ENCODE results near the gene GDF2.

Gene GDF2

DNA sequence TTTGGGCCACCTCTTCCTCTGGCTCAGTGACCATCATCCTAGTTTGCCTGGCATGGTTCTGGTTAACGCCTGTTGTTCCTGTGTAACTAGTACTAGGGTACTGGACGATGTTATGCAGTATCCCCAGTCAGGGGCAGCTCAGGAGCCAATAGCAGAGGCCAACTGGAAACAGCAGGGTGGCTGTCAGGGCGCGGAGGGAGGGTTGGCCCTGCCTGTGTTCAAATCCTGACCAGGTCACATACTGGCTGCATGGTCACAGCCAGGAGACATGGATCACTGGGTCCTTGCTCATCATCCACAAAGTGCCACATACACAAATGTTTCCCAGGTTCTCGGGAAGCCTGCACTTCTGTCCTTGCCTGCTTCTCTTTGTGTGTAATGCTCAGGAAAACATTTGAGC lies 13.7 kb downstream of the GDF2 start:
- DNase-seq: no peak

DNA sequence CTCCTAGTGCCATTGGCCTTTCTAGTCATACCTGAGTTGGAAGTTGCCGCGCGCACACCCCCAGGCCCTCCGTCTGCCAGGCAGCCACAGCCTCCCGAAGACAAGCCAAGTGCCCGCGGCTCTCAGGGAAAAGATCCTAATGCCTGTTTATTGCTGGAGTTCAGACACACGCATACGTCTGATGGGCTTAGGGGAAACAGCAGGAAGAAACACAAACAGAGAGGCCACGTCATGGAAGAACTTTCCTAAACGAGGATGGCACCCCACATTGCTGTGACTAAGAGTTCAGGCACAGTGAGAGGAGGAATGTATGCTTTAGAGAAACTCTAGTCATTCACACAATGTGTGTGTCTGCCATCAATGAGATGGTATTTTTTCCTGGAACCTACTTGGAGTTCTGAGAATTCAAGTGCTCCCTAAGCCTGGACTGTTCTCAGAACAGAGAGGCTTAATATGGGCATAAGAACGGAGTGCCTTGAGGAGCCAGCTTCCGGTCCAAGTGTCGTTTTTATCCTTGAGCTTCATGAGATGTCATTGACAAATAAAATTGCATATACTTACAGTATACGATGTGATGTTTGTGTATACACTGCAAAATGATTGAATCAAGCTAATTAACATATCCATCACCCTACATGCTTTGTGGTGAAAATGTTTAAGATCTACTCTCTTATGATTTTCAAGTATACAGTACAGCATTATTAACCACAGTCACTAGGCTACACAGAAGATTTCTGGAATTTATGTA lies 14.3 kb downstream of the GDF2 start:
- DNase-seq: no peak

DNA sequence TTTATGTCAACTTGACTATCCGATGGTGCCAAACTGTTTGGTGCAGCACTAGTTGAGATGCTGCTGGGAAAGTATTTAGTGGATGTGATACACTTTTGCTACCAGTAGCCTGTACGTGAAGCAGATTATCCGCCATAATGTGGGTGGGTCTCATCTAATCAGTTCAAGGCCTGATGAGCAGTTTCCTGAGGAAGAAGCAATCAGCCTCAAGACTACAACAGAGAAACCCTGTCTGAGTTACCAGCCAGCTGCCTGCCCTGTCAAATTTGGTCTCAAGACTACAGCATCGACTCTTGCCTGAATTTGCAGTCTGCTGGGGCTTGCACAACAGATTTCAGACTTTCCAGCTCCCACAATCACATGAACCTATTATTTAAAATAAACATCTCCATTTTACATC lies 15.1 kb downstream of the GDF2 start:
- no peak for DNase-seq

DNA sequence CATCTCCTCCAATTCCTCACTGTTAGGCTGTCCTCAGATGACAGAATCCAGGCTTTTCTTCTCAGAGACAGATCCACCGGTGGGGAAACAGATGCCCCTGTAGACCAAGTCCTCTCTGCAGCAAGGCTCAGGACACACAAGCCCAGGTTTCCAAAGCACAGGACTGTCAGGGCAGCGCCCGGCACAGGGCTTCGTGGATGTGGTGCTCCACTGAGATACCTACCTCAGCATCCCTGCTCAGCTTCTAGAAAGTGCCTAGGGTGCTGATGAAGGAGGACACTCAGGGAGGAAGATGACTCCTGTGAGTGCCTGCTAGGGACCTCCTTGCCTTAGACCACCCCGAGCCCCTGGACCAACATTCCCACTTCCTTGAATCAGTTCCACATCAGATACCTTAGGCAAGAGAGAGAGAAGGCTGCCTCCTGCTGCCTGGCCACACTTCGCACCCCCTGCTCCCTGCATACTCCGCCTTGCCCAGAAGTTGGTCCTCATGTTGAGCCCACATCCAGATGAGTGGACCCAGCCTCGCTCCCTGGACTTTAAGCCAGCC lies 17.0 kb downstream of the GDF2 start:
- DNase-seq: no peak

DNA sequence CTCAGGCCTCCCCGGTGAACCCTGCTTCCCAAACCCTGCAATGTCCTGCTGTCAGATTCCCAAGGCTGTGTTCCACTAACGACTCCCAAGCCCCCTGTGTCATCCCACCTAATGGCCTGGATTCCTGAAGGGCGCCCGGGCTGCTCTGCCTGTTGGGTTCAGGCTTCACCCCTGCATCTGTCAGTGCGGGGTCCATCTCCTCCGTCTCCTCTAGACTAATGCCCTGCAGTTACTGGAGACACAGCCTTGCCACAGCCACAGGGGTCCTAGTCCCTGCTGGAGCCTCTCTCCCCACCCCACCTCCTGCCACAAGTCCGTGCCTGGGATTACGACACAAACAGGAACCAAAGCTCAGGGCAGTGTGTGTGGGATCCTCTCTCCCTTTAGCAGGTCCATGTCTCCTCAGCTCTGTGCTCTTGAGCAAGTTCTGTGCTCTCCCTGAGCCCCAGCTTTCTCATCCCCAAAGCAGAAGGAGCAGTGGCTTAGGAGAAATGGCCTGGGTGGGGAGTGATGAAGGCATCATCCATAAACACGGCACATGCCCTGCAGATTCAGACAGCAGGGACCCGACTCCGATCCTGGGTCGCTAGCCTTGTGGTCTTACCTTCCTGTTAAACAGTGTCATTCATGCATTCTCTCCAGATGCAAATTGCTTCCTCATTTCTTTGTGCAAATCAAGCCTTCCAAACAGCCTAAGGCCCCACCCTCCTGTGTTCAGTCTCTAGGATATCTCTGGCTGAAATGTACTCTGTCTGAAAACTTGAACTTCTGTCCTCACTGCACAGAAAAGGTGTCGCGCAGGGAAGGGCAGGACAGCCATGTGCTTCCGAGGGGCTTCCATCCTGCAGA lies 17.7 kb downstream of the GDF2 start:
- no peak for DNase-seq

DNA sequence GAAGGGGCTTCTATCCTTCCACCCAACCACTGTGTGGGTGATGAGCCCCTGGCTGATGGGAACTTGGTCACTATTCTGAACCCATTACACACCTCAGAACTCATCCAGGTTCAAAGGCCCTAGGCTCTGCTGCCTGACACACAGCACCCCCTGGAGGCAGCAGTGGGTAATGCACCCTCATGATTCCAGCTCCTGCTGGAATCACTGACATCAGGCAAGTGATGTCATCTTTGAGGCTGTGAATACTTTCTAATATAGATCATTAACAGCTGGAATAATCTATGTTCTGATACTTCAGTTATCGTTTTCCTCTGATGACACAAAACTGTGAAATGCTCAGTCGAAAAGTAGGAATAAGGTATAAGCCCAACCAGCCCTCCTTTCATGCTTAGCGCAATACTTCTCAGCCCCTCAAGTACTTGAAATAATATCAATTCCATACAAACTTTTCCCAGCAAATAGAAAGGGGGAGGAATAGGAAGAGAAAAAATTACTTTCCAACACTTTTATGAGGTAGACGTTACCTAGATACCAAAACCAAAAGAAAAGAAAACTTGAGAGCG lies 18.4 kb downstream of the GDF2 start:
- DNase-seq: peak; percentile 74

DNA sequence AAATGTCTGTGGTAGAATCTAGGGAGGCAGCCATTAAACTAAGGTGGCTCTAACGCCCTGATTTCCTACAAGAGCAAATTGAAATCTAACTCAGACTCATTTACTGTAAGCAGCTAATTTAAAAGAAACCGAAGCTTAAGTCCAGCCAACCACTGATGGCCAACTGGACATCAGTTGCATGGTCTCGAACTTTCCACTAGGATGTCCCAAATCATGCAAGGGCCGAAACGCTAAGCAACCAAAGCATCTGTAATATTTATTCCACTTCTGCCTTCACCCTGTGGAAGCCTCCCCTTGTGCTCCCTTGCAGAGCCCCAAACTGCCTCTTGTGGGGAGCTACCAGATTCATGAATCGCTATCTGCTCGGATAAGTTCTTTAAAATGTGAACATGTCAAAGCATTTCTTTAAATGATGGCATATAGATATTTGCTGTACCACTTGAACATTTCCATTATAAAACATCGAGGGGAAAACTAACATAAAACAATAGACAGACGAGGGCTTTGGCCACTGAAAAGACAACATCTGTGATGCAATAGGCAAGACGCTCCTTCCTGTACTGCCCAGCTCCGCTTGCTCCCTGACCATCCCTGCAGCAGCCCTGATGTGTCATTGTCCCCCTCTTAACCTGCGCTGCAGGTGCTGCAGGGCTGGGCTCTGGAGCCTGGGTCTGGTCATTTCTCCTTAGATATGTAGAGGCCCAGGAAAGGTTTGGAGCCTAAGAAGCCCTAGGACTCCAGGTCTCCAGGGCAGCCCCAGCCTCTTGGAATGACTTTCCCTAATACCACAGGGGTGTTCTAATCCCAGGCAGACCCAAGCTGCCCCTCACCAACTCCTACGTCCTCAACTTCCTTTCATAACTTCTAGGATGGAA lies 23.0 kb downstream of the GDF2 start:
- DNase-seq: no peak

DNA sequence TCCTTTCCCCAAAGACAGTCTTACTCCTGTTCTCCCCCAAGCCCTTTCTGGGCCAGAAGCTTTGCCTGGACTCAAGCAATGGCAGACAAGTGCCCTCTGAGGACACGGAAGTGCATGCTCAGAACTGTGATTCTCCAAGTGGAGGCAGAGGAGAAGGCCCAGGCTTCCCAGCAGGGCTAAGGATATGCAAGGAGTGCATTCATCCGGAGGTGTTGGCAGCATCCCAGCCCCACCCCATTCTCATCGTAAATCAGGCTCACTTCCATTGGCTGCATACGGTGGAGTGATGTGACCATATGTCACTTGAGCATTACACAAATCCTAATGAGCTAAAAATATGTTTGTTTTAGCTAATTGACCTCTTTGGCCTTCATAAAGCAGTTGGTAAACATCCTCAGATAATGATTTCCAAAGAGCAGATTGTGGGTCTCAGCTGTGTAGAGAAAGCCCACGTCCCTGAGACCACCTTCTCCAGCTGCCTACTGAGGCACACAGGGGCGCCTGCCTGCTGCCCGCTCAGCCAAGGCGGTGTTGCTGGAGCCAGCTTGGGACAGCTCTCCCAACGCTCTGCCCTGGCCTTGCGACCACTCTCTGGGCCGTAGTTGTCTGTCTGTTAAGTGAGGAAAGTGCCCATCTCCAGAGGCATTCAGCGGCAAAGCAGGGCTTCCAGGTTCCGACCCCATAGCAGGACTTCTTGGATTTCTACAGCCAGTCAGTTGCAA lies 24.5 kb downstream of the GDF2 start:
- DNase-seq: no peak

DNA sequence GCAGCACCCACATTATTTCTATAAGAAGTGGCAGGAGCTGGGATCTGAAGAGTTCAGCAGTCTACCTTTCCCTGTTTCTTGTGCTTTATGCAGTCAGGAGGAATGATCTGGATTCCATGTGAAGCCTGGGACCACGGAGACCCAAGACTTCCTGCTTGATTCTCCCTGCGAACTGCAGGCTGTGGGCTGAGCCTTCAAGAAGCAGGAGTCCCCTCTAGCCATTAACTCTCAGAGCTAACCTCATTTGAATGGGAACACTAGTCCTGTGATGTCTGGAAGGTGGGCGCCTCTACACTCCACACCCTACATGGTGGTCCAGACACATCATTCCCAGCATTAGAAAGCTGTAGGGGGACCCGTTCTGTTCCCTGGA lies 25.0 kb downstream of the GDF2 start:
- DNase-seq: no peak

DNA sequence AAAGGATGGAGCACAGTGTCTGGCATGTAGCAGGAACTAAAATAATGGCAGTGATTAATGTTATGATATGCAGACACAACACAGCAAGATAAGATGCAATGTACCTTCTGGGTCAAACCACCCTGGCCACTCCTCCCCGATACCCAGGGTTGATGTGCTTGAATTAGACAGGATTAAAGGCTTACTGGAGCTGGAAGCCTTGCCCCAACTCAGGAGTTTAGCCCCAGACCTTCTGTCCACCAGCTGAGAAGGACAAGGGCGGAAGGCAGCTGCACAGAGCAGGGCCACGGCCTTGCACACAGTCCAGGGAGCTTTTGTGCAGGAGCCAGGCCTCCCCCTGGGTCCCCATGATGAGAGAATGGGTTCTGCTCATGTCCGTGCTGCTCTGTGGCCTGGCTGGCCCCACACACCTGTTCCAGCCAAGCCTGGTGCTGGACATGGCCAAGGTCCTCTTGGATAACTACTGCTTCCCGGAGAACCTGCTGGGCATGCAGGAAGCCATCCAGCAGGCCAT lies 25.9 kb downstream of the GDF2 start, which contains the start of gene RBP3:
Gene RBP3 (plus strand): TSS at position 226 of the 514 bp plus-strand sequence. CDS start 122 bp downstream, at position 348.
- DNase-seq: no peak

DNA sequence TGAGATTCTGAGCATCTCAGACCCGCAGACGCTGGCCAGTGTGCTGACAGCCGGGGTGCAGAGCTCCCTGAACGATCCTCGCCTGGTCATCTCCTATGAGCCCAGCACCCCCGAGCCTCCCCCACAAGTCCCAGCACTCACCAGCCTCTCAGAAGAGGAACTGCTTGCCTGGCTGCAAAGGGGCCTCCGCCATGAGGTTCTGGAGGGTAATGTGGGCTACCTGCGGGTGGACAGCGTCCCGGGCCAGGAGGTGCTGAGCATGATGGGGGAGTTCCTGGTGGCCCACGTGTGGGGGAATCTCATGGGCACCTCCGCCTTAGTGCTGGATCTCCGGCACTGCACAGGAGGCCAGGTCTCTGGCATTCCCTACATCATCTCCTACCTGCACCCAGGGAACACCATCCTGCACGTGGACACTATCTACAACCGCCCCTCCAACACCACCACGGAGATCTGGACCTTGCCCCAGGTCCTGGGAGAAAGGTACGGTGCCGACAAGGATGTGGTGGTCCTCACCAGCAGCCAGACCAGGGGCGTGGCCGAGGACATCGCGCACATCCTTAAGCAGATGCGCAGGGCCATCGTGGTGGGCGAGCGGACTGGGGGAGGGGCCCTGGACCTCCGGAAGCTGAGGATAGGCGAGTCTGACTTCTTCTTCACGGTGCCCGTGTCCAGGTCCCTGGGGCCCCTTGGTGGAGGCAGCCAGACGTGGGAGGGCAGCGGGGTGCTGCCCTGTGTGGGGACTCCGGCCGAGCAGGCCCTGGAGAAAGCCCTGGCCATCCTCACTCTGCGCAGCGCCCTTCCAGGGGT lies 26.6 kb downstream of the GDF2 start:
- no peak for DNase-seq

DNA sequence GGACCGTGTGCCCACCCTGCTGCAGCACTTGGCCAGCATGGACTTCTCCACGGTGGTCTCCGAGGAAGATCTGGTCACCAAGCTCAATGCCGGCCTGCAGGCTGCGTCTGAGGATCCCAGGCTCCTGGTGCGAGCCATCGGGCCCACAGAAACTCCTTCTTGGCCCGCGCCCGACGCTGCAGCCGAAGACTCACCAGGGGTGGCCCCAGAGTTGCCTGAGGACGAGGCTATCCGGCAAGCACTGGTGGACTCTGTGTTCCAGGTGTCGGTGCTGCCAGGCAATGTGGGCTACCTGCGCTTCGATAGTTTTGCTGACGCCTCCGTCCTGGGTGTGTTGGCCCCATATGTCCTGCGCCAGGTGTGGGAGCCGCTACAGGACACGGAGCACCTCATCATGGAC lies 27.3 kb downstream of the GDF2 start:
- DNase-seq: no peak

DNA sequence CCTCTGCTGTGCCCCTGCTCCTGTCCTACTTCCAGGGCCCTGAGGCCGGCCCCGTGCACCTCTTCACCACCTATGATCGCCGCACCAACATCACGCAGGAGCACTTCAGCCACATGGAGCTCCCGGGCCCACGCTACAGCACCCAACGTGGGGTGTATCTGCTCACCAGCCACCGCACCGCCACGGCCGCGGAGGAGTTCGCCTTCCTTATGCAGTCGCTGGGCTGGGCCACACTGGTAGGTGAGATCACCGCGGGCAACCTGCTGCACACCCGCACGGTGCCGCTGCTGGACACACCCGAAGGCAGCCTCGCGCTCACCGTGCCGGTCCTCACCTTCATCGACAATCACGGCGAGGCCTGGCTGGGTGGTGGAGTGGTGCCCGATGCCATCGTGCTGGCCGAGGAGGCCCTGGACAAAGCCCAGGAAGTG lies 27.7 kb downstream of the GDF2 start:
- DNase-seq: no peak

DNA sequence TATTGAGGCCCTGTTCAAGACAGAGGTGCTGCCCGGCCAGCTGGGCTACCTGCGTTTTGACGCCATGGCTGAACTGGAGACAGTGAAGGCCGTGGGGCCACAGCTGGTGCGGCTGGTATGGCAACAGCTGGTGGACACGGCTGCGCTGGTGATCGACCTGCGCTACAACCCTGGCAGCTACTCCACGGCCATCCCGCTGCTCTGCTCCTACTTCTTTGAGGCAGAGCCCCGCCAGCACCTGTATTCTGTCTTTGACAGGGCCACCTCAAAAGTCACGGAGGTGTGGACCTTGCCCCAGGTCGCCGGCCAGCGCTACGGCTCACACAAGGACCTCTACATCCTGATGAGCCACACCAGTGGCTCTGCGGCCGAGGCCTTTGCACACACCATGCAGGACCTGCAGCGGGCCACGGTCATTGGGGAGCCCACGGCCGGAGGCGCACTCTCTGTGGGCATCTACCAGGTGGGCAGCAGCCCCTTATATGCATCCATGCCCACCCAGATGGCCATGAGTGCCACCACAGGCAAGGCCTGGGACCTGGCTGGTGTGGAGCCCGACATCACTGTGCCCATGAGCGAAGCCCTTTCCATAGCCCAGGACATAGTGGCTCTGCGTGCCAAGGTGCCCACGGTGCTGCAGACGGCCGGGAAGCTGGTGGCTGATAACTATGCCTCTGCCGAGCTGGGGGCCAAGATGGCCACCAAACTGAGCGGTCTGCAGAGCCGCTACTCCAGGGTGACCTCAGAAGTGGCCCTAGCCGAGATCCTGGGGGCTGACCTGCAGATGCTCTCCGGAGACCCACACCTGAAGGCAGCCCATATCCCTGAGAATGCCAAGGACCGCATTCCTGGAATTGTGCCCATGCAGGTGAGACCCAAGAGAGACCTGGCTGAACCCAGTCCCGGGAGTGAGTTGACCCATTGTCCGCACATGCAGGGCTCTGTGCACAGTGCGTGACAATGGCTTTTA lies 28.7 kb downstream of the GDF2 start:
- no peak for DNase-seq

DNA sequence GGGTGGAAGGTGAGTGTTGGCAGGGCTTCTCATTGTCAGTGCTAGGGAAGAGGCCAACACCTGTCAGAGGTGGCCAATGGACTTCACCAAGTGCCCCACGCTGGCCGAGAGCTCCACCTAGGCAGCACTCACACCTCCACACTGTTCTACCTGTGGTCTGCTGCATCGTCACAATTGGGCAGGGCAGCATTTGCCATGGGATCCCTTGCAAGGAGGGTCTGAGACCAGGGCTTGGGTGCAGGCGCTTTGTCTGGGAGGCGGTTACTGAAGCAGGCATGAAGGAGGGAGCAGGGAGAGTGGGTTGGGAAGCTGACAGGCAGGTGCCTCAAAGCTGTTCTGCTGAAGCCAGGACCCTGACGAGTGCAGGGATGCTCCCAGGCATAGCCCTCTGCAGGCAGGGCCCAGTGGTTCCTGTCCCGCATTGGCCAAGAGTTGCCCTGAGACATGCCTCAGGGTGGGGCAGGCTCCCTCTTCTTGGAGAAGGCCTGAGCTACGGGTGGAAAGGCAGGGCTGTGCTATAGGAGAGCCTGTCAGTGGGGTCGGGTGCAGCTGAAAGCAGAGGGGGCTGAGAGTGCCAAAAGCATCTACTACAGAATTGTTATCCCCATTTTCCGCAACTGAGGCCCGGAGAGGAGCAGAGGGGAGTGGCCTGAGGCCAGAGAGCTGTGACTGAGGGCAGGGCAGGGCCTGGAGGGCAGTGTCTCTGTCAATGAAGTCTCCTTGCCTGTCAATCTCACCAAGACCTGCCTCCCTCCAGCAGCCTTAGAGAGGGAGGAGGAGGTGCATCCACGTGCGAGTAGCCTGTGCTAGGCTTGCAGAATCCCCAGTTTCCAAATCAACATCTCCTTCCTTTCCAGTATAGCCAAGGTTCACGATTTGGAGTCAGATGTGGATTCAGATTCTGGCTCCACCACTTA lies 29.9 kb downstream of the GDF2 start:
- DNase-seq: no peak

DNA sequence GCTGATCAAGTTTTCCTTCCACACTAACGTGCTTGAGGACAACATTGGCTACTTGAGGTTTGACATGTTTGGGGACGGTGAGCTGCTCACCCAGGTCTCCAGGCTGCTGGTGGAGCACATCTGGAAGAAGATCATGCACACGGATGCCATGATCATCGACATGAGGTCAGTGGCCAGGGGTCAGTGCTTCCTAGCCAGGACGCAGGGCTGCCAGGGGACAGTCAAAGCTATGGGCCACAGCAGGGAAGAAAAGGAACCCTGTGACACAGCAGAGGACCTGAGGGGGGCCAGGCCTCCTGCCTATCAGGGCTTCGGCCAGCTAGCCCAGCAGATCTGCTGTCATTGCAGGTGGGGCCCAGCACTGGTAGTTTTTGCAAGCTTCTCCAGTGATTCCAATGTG lies 31.1 kb downstream of the GDF2 start:
- no peak for DNase-seq

DNA sequence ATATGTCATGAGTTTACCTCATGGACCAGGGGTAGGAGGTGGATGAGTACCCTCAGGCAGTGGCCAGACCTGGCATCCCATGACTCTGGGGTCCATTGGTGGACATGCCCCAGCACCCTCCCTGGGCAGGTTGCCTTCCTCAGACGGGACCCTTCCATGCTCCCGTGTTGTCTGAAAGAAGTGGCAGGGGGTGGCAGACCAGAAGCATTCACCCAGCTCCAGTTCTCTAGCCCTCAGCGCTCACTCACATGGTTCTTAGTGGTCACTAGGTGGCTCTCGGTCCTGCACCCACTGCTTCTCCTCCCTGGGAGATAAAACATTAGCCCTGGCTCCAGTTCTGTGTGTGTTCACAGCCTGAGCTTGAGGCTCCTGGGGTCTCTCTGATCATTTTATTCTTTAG lies 31.9 kb downstream of the GDF2 start:
- no peak for DNase-seq

DNA sequence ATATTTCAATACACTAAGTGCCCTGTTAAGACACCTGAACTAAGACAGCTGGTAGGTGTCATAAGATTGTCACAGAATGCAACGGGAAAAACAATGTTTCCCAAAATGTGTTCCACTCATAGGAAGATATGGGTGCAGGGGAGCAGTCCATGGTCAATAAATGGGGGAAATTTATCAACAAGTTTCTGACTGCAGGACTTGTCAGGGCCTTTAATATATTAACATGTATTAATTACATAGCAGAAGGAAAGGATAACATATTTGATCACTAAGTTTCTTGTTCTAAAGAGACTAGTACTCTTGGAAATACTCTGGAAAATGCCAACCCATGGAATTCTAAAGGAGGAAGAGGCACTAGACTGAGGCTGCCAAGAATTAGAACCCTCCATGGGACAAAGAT lies 32.6 kb downstream of the GDF2 start:
- no peak for DNase-seq

Data from stimulated activated CD4-positive, alpha-beta T cell treated with anti-CD3 and anti-CD28 coated beads, Interleukin-4, amount 100 ng/mL, for 1 hour (primary cell).